ENCODE results near the gene FASTKD2.

Gene FASTKD2

GRCh38 chr2:206840999-206841398 lies 75.6 kb downstream of the FASTKD2 start:
- DNase-seq = no peak
